Upper lobe of left lung (tissue), 4 donors: Measurements from ENCODE around the gene LNX2.

Experiments
- POLR2A ChIP-seq, 4 donors: fragments of 450-650 bp; IDR thresholded peaks; one replicate each; pipeline ENCODE4 v1.5.1; 2016 to 2017; ENCODE audit warnings: antibody characterized with exemption in 4 of 4, mild to moderate bottlenecking in 2 of 4
- POLR2AphosphoS5 ChIP-seq, 2 donors: sonication (generic); formaldehyde crosslinking; IDR thresholded peaks; one replicate each; pipeline ENCODE4 v1.5.1; 2017; ENCODE audit warnings: antibody characterized with exemption in 2 of 2

DNA sequence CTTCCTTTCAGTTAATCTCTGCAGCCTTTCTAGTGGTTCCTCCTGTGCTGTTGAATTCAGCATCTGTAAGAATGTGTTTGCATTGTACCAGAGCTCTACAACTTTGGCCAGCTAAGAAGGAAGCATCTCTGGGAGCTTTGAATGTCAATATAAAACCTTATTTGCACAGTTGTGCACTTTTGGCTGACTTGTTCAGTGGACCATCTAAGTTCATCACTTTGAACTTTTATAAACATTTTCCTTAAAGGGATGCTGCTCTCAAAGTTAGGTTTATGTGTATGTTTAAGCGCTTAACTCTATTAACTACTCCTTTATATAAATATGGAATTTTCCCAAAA, 16.9 kb upstream of the LNX2 start:
- TF ChIP-seq POLR2A (IDR thresholded peaks at IDR 0.05) (no peak), POLR2AphosphoS5 (IDR thresholded peaks at IDR 0.05) (no peak)
